ENCODE results near the gene SLC12A7.

The SLC12A7 gene

GRCh38 chr5:1037671-1038416 lies 74.0 kb downstream of the SLC12A7 start:
- Histone ChIP-seq H2BK12ac (ENCODE audit: low read length) (no peak overlapping the region), H2AFZ (ENCODE audit: insufficient read depth, low read length, poor library complexity) (no peak overlapping the region), H2AK5ac (ENCODE audit: low read length) (no peak overlapping the region), H3K27ac (ENCODE audit: low read depth, low read length) (no peak overlapping the region), H3K79me1 (ENCODE audit: low read length) (no peaks in the 10 kb centered on the region), H3K27me3 (ENCODE audit: insufficient read depth, low read length) (no peaks in the 10 kb centered on the region), H4K8ac (ENCODE audit: low read depth, low read length) (no peak overlapping the region), H3K9ac (ENCODE audit: low read length) (no peak overlapping the region), H3K4me3 (ENCODE audit: low read depth, low read length) (no peak overlapping the region), H3K9me3 (ENCODE audit: insufficient read depth, low read depth, low read length) (peaks cover 34% of the 10 kb centered on the region), H3K18ac (ENCODE audit: low read length) (no peak overlapping the region), H3K36me3 (ENCODE audit: control insufficient read depth in 1 of 2, insufficient read depth in 2 of 2, low read length in 2 of 2) (no peaks in the 10 kb centered on the region), H3K23ac (ENCODE audit: low read length) (no peak overlapping the region), H3K4me1 (ENCODE audit: control insufficient read depth in 1 of 2, insufficient read depth in 2 of 2, low read length in 2 of 2) (no peaks in the 10 kb centered on the region), H2BK5ac (ENCODE audit: low read depth, low read length, poor library complexity) (no peak overlapping the region), H2BK120ac (ENCODE audit: insufficient read depth, low read length, poor library complexity) (no peak overlapping the region), H3K79me2 (ENCODE audit: control insufficient read depth, insufficient read depth, low read length, poor library complexity) (no peaks in the 10 kb centered on the region), H4K12ac (ENCODE audit: low read depth, low read length) (no peak overlapping the region), H3K4ac (ENCODE audit: low read depth, low read length) (no peak overlapping the region), H3K14ac (ENCODE audit: low read length) (no peak overlapping the region), H3K4me2 (ENCODE audit: low read length) (no peak overlapping the region), H4K91ac (ENCODE audit: low read depth, low read length) (no peak overlapping the region)
- WGBS (ENCODE audit: extremely low coverage, insufficient coverage, insufficient read length) = no CpG with 5 or more reads among the region's 43 CpGs
- DNase-seq = no peak

DNA sequence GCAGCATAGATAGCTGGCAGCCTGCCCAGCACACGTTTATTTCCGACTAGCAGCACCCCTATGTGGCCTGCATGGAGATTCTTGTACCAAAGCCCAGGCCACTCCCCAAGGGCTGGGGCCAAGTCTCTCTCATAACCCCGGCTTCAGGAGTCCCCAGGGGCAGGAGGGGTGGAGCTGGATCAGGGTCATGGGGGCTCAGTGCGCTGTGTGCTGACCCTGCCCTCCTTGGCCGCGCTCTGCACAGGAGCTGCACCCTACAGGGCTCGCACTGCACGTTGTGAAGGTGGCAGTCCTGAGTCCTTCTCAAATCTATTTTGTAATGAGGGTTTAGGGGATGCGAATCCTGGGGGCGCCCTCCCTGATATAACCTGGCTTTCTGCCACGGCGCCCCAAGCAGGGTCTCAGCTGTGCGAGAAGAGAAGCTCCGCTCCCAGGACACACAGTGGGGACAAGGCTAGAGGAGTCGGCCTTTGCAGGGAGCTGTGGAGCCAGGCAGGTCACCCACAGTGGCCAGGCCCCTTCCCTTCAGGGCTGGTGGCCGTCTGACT lies 74.7 kb downstream of the SLC12A7 start:
- Histone ChIP-seq H4K12ac (ENCODE audit: low read depth, low read length) (no peak overlapping the region), H2AFZ (ENCODE audit: insufficient read depth, low read length, poor library complexity) (no peak overlapping the region), H3K4me2 (ENCODE audit: low read length) (no peak overlapping the region), H3K4me3 (ENCODE audit: low read depth, low read length) (no peak overlapping the region), H3K79me2 (ENCODE audit: control insufficient read depth, insufficient read depth, low read length, poor library complexity) (no peaks in the 10 kb centered on the region), H3K14ac (ENCODE audit: low read length) (no peak overlapping the region), H3K9ac (ENCODE audit: low read length) (no peak overlapping the region), H3K9me3 (ENCODE audit: insufficient read depth, low read depth, low read length) (peaks cover 28% of the 10 kb centered on the region), H2BK5ac (ENCODE audit: low read depth, low read length, poor library complexity) (no peak overlapping the region), H3K4ac (ENCODE audit: low read depth, low read length) (no peak overlapping the region), H3K36me3 (ENCODE audit: control insufficient read depth in 1 of 2, insufficient read depth in 2 of 2, low read length in 2 of 2) (no peaks in the 10 kb centered on the region), H3K18ac (ENCODE audit: low read length) (no peak overlapping the region), H3K27ac (ENCODE audit: low read depth, low read length) (no peak overlapping the region), H4K91ac (ENCODE audit: low read depth, low read length) (no peak overlapping the region), H3K79me1 (ENCODE audit: low read length) (no peaks in the 10 kb centered on the region), H2BK12ac (ENCODE audit: low read length) (no peak overlapping the region), H3K23ac (ENCODE audit: low read length) (no peak overlapping the region), H2BK120ac (ENCODE audit: insufficient read depth, low read length, poor library complexity) (no peak overlapping the region), H3K27me3 (ENCODE audit: insufficient read depth, low read length) (no peaks in the 10 kb centered on the region), H4K8ac (ENCODE audit: low read depth, low read length) (no peak overlapping the region), H3K4me1 (ENCODE audit: control insufficient read depth in 1 of 2, insufficient read depth in 2 of 2, low read length in 2 of 2) (no peaks in the 10 kb centered on the region), H2AK5ac (ENCODE audit: low read length) (no peak overlapping the region)
- WGBS (ENCODE audit: extremely low coverage, insufficient coverage, insufficient read length) = no CpG with 5 or more reads among the region's 16 CpGs
- DNase-seq = no peak

GRCh38 chr5:1036504-1037122 lies 75.2 kb downstream of the SLC12A7 start:
- Histone ChIP-seq H3K9ac (ENCODE audit: low read length) (no peak overlapping the region), H4K91ac (ENCODE audit: low read depth, low read length) (no peak overlapping the region), H3K36me3 (ENCODE audit: control insufficient read depth in 1 of 2, insufficient read depth in 2 of 2, low read length in 2 of 2) (no peaks in the 10 kb centered on the region), H3K79me1 (ENCODE audit: low read length) (no peaks in the 10 kb centered on the region), H2AFZ (ENCODE audit: insufficient read depth, low read length, poor library complexity) (no peak overlapping the region), H3K27ac (ENCODE audit: low read depth, low read length) (no peak overlapping the region), H2AK5ac (ENCODE audit: low read length) (no peak overlapping the region), H3K18ac (ENCODE audit: low read length) (no peak overlapping the region), H4K12ac (ENCODE audit: low read depth, low read length) (no peak overlapping the region), H3K4me3 (ENCODE audit: low read depth, low read length) (no peak overlapping the region), H3K4me2 (ENCODE audit: low read length) (no peak overlapping the region), H4K8ac (ENCODE audit: low read depth, low read length) (no peak overlapping the region), H3K23ac (ENCODE audit: low read length) (no peak overlapping the region), H3K4ac (ENCODE audit: low read depth, low read length) (no peak overlapping the region), H3K79me2 (ENCODE audit: control insufficient read depth, insufficient read depth, low read length, poor library complexity) (no peaks in the 10 kb centered on the region), H2BK12ac (ENCODE audit: low read length) (no peak overlapping the region), H2BK5ac (ENCODE audit: low read depth, low read length, poor library complexity) (no peak overlapping the region), H3K14ac (ENCODE audit: low read length) (no peak overlapping the region), H2BK120ac (ENCODE audit: insufficient read depth, low read length, poor library complexity) (no peak overlapping the region), H3K9me3 (ENCODE audit: insufficient read depth, low read depth, low read length) (peaks cover 22% of the 10 kb centered on the region), H3K4me1 (ENCODE audit: control insufficient read depth in 1 of 2, insufficient read depth in 2 of 2, low read length in 2 of 2) (no peaks in the 10 kb centered on the region), H3K27me3 (ENCODE audit: insufficient read depth, low read length) (no peaks in the 10 kb centered on the region)
- no CpG with 5 or more reads among the region's 22 CpGs for WGBS (ENCODE audit: extremely low coverage, insufficient coverage, insufficient read length)
- no peak for DNase-seq

DNA sequence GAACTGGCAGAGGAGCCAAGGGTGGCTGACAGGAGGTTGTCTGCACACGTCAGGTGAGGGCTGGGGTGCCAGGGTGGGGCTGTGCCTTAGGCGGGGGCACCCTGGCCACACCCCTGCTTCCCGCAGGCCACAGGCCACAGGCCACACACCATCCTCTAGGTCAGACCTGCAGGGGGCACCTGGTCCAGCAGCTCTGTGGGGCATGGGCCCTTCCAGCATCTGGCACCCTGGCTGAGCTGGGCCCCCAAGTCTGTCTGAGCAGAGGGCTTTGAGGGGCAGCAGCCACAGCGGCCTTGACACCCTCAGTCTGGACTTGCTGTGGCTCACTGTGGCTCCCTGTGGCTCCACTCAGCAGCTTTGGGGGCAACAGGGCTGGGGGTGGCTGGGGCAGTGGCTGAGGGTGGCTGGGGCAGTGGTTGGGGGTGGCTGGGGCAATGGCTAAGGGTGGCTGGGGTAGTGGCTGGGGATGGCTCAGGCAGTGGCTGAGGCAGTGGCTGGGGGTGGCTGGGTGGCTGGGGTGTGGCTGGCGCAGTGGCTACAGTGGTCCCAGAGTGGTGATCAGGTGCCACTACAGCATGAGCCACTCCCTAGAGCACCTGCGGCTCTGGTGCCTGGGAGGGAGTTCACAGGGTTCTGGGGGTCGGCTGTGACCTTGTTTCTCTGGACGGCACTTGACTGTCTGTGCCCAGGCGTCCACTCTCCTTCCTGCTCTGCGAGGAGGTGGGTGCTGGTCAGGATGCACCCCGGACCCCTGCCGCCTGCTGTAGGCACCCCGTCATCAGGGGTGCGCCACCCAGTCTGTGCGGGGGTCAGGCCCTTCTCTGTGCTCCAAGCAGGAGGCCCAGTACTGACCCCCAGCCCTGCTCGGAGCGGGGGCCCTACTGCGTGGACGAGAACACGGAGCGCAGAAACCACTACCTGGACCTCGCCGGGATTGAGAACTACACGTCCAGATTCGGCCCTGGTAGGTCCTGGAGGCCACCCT lies 76.2 kb downstream of the SLC12A7 start:
- no peaks in the 10 kb centered on the region for H3K27me3 ChIP-seq (ENCODE audit: insufficient read depth, low read length)
- H2BK5ac ChIP-seq (ENCODE audit: low read depth, low read length, poor library complexity) = no peak overlapping the region
- H2AFZ ChIP-seq (ENCODE audit: insufficient read depth, low read length, poor library complexity) = no peak overlapping the region
- H3K79me1 ChIP-seq (ENCODE audit: low read length) = no peaks in the 10 kb centered on the region
- no peak overlapping the region for H3K4ac ChIP-seq (ENCODE audit: low read depth, low read length)
- no peak overlapping the region for H3K27ac ChIP-seq (ENCODE audit: low read depth, low read length)
- no peak overlapping the region for H4K8ac ChIP-seq (ENCODE audit: low read depth, low read length)
- no CpG with 5 or more reads among the region's 25 CpGs for WGBS (ENCODE audit: extremely low coverage, insufficient coverage, insufficient read length)
- no peak overlapping the region for H4K12ac ChIP-seq (ENCODE audit: low read depth, low read length)
- H2BK120ac ChIP-seq (ENCODE audit: insufficient read depth, low read length, poor library complexity) = no peak overlapping the region
- H3K36me3 ChIP-seq (ENCODE audit: control insufficient read depth in 1 of 2, insufficient read depth in 2 of 2, low read length in 2 of 2) = no peaks in the 10 kb centered on the region
- peaks cover 16% of the 10 kb centered on the region for H3K9me3 ChIP-seq (ENCODE audit: insufficient read depth, low read depth, low read length)
- no peaks in the 10 kb centered on the region for H3K4me1 ChIP-seq (ENCODE audit: control insufficient read depth in 1 of 2, insufficient read depth in 2 of 2, low read length in 2 of 2)
- no peak overlapping the region for H3K4me2 ChIP-seq (ENCODE audit: low read length)
- H3K18ac ChIP-seq (ENCODE audit: low read length) = no peak overlapping the region
- H2AK5ac ChIP-seq (ENCODE audit: low read length) = no peak overlapping the region
- no peak overlapping the region for H3K14ac ChIP-seq (ENCODE audit: low read length)
- no peak for DNase-seq
- no peak overlapping the region for H4K91ac ChIP-seq (ENCODE audit: low read depth, low read length)
- H3K23ac ChIP-seq (ENCODE audit: low read length) = no peak overlapping the region
- H3K9ac ChIP-seq (ENCODE audit: low read length) = no peak overlapping the region
- no peak overlapping the region for H2BK12ac ChIP-seq (ENCODE audit: low read length)
- H3K4me3 ChIP-seq (ENCODE audit: low read depth, low read length) = no peak overlapping the region
- no peaks in the 10 kb centered on the region for H3K79me2 ChIP-seq (ENCODE audit: control insufficient read depth, insufficient read depth, low read length, poor library complexity)

Measured in trophoblast cell (in vitro differentiated cells and primary cell).